Measurements from ENCODE around the gene TPD52L1. TPM values are rescaled to one million over a fixed set of nuclear protein-coding genes. Genes with fewer than 3 reads are reported as not detected.

The TPD52L1 gene
- total and polyA plus RNA-seq, 10 of the 15 experiments (the other 5 are each of a cell fraction or from before 2014, with no cell fraction given), result 0.03 to 2.6 (median 0.16) TPM; not detected in 3

DNA sequence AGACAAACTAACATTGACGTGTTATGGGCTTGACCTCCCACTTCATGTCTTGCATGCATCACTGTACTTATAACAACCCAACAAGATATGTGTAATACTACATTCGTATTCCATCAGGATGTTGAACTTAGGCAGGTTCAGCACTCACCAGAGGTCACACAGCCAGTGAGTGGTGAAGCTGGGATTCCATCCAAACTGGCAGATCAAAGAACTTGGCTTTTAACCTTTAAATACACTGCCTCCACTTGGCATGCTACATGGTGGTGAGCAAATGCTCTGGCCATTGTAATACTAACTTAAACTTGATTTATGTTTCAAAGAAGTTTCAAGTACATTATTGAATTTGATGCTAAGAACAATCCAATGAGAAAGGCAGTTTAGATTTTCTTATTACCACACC, 158.9 kb downstream of the TPD52L1 start:
- in situ Hi-C loops (cut with MboI), result loop anchor here (5.0 kb wide), 2 partner anchors 455 to 660 kb away; no protein-coding TSS in a partner anchor
- no peaks in the 10 kb centered on the region for H3K4me1 ChIP-seq (ENCODE audit: control insufficient read depth, insufficient read depth, low read length)
- no peaks in the 10 kb centered on the region for H3K9me3 ChIP-seq (replicated peaks; ENCODE audit: control insufficient read depth, insufficient read depth, low read length)
- no peaks in the 10 kb centered on the region for H3K27me3 ChIP-seq (replicated peaks in 1 of 2; ENCODE audit: control insufficient read depth in 2 of 2, insufficient read depth in 2 of 2, low read length in 1 of 2)
- DNase-seq (ENCODE audit: low read depth, low spot score) (no peak), FAIRE-seq (no peak), ATAC-seq (no peak)
- H3K4me3 ChIP-seq, result no peak overlapping the region
- SMC1A ChIA-PET (ENCODE audit: uncharacterized antibody, unreplicated experiment), result interaction anchor here (0.9 to 10.9 kb wide), 10 partner anchors 11 to 662 kb away, joined by 3 to 128 read pairs (median 4); partner anchors contain the start of gene HDDC2
- no TSS peak for BruUV-seq (replicated peaks)
- H3K27ac ChIP-seq (ENCODE audit: control insufficient read depth, insufficient read depth), result no peak overlapping the region
- H2AFZ ChIP-seq (ENCODE audit: control insufficient read depth, low read depth, low read length), result no peak overlapping the region
- no peak for TF ChIP-seq NFIC (IDR thresholded peaks at IDR 0.05; ENCODE audit: low read depth, low read length)
- no peak for TF ChIP-seq SREBF2 (IDR thresholded peaks at IDR 0.05; ENCODE audit: low read length)
- no peak for TF ChIP-seq SUPT20H (IDR thresholded peaks at IDR 0.05; ENCODE audit: borderline replicate concordance, control insufficient read depth, low read depth, low read length)
- no peak for TF ChIP-seq NFYA (IDR thresholded peaks at IDR 0.05; ENCODE audit: borderline replicate concordance, low read depth, low read length)
- H3K79me2 ChIP-seq (ENCODE audit: control insufficient read depth, insufficient read depth, low read length), result no peaks in the 10 kb centered on the region
- CTCF ChIA-PET, result interaction anchor here (0.9 to 11.6 kb wide), 17 partner anchors 17 to 662 kb away, joined by 3 to 306 read pairs (median 9); partner anchors contain the start of gene HINT3
- 3% methylated on average over 2 of the region's 2 CpGs for WGBS (ENCODE audit: insufficient coverage, insufficient replicate concordance, low lambda C conversion rate, missing lambda C conversion rate)
- RAD21 ChIA-PET (ENCODE audit: unreplicated experiment), result interaction anchor here (0.6 to 9.3 kb wide), 9 partner anchors 100 to 662 kb away, joined by 3 to 134 read pairs (median 4); no protein-coding TSS in a partner anchor
- POLR2A ChIA-PET, result interaction anchor here (0.7 kb wide), 1 partner anchor 439 kb away, joined by 6 read pairs; no protein-coding TSS in a partner anchor
- no peak overlapping the region for H3K9ac ChIP-seq (ENCODE audit: control insufficient read depth, insufficient read depth, low read length)
- no peaks in the 10 kb centered on the region for H4K20me1 ChIP-seq (ENCODE audit: control insufficient read depth, insufficient read depth)
- no peak overlapping the region for H3K4me2 ChIP-seq (ENCODE audit: control insufficient read depth, insufficient read depth)
- H3K36me3 ChIP-seq (ENCODE audit: control insufficient read depth in 2 of 2, insufficient read depth in 2 of 2, low read length in 1 of 2), result no peaks in the 10 kb centered on the region
- intact Hi-C loops (cut with micrococcal nuclease; ENCODE audit: unreplicated experiment), result loop anchor here (5.0 kb wide), 5 partner anchors 120 to 1810 kb away; partner anchors contain the start of gene HINT3

DNA sequence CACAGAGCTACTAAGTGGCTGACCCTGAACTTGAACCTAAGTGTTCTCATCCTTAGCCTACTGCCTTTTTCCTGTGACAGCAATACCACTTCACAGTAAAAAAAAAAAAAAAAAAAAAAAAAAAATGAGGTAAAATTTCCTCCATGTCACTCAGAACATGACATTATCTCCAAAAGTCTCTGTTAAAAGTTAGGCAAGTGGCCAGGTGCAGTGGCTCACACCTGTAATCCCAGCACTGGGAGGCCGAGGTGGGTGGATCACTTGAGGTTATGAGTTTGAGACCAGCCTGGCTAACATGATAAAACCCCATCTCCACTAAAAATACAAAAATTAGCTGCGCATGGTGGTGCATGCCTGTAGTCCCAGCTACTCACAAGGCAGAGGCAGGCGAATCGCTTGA, 159.4 kb downstream of the TPD52L1 start:
- in situ Hi-C loops (cut with MboI), result loop anchor here (5.0 kb wide), 2 partner anchors 454 to 659 kb away; no protein-coding TSS in a partner anchor
- intact Hi-C loops (cut with micrococcal nuclease; ENCODE audit: unreplicated experiment), result loop anchor here (5.0 kb wide), 5 partner anchors 121 to 1809 kb away; partner anchors contain the start of gene HINT3
- H3K27me3 ChIP-seq (replicated peaks in 1 of 2; ENCODE audit: control insufficient read depth in 2 of 2, insufficient read depth in 2 of 2, low read length in 1 of 2), result no peaks in the 10 kb centered on the region
- ATAC-seq (no peak), FAIRE-seq (no peak), DNase-seq (ENCODE audit: low read depth, low spot score) (no peak)
- RAD21 ChIA-PET (ENCODE audit: unreplicated experiment), result interaction anchor here (0.6 to 9.3 kb wide), 12 partner anchors 12 to 1488 kb away, joined by 3 to 134 read pairs (median 4); no protein-coding TSS in a partner anchor
- H3K4me3 ChIP-seq, result no peak overlapping the region
- H3K4me2 ChIP-seq (ENCODE audit: control insufficient read depth, insufficient read depth), result no peak overlapping the region
- no peaks in the 10 kb centered on the region for H4K20me1 ChIP-seq (ENCODE audit: control insufficient read depth, insufficient read depth)
- 64% methylated on average over 4 of the region's 4 CpGs for WGBS (ENCODE audit: insufficient coverage, insufficient replicate concordance, low lambda C conversion rate, missing lambda C conversion rate)
- POLR2A ChIA-PET, result interaction anchor here (0.6 to 0.7 kb wide), 3 partner anchors 13 to 442 kb away, joined by 3 to 7 read pairs (median 6); no protein-coding TSS in a partner anchor
- no peaks in the 10 kb centered on the region for H3K4me1 ChIP-seq (ENCODE audit: control insufficient read depth, insufficient read depth, low read length)
- H3K9me3 ChIP-seq (replicated peaks; ENCODE audit: control insufficient read depth, insufficient read depth, low read length), result no peaks in the 10 kb centered on the region
- CTCF ChIA-PET, result interaction anchor here (0.6 to 11.6 kb wide), 22 partner anchors 9 to 673 kb away, joined by 3 to 306 read pairs (median 6); partner anchors contain the start of genes HDDC2, HINT3 and TRMT11
- no peaks in the 10 kb centered on the region for H3K36me3 ChIP-seq (ENCODE audit: control insufficient read depth in 2 of 2, insufficient read depth in 2 of 2, low read length in 1 of 2)
- H3K79me2 ChIP-seq (ENCODE audit: control insufficient read depth, insufficient read depth, low read length), result no peaks in the 10 kb centered on the region
- SMC1A ChIA-PET (ENCODE audit: uncharacterized antibody, unreplicated experiment), result interaction anchor here (1.0 to 10.9 kb wide), 9 partner anchors 12 to 661 kb away, joined by 3 to 128 read pairs (median 9); partner anchors contain the start of gene HDDC2
- no peak overlapping the region for H3K27ac ChIP-seq (ENCODE audit: control insufficient read depth, insufficient read depth)
- H3K9ac ChIP-seq (ENCODE audit: control insufficient read depth, insufficient read depth, low read length), result no peak overlapping the region
- no TSS peak for BruUV-seq (replicated peaks)
- no peak overlapping the region for H2AFZ ChIP-seq (ENCODE audit: control insufficient read depth, low read depth, low read length)
- TF ChIP-seq NR2C1 (IDR thresholded peaks at IDR 0.05), result no peak
- TF ChIP-seq, protein P1, sequence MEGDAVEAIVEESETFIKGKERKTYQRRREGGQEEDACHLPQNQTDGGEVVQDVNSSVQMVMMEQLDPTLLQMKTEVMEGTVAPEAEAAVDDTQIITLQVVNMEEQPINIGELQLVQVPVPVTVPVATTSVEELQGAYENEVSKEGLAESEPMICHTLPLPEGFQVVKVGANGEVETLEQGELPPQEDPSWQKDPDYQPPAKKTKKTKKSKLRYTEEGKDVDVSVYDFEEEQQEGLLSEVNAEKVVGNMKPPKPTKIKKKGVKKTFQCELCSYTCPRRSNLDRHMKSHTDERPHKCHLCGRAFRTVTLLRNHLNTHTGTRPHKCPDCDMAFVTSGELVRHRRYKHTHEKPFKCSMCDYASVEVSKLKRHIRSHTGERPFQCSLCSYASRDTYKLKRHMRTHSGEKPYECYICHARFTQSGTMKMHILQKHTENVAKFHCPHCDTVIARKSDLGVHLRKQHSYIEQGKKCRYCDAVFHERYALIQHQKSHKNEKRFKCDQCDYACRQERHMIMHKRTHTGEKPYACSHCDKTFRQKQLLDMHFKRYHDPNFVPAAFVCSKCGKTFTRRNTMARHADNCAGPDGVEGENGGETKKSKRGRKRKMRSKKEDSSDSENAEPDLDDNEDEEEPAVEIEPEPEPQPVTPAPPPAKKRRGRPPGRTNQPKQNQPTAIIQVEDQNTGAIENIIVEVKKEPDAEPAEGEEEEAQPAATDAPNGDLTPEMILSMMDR (IDR thresholded peaks at IDR 0.05 in 2 of 3, conservative IDR thresholded peaks at IDR 0.05 in 1 of 3; ENCODE audit: control insufficient read depth in 2 of 3, extremely low read depth in 1 of 3, insufficient read depth in 1 of 3, low read depth in 3 of 3, low read length in 3 of 3), result no peak
- TF ChIP-seq CHD4 (IDR thresholded peaks at IDR 0.05), result no peak
- TF ChIP-seq RUNX3 (IDR thresholded peaks at IDR 0.05; ENCODE audit: low read length), result no peak
- TF ChIP-seq, protein P2, sequence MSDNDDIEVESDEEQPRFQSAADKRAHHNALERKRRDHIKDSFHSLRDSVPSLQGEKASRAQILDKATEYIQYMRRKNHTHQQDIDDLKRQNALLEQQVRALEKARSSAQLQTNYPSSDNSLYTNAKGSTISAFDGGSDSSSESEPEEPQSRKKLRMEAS (IDR thresholded peaks at IDR 0.05; ENCODE audit: low read depth, low read length), result no peak
- no peak for TF ChIP-seq ESRRA (IDR thresholded peaks at IDR 0.05; ENCODE audit: low read length)
- no peak for TF ChIP-seq ASH2L (IDR thresholded peaks at IDR 0.05; ENCODE audit: borderline replicate concordance, low read depth)
- TF ChIP-seq, protein P3, sequence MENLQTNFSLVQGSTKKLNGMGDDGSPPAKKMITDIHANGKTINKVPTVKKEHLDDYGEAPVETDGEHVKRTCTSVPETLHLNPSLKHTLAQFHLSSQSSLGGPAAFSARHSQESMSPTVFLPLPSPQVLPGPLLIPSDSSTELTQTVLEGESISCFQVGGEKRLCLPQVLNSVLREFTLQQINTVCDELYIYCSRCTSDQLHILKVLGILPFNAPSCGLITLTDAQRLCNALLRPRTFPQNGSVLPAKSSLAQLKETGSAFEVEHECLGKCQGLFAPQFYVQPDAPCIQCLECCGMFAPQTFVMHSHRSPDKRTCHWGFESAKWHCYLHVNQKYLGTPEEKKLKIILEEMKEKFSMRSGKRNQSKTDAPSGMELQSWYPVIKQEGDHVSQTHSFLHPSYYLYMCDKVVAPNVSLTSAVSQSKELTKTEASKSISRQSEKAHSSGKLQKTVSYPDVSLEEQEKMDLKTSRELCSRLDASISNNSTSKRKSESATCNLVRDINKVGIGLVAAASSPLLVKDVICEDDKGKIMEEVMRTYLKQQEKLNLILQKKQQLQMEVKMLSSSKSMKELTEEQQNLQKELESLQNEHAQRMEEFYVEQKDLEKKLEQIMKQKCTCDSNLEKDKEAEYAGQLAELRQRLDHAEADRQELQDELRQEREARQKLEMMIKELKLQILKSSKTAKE (IDR thresholded peaks at IDR 0.05; ENCODE audit: low read depth, poor library complexity, severe bottlenecking), result no peak

Measured in GM12878 (cell line).